ENCODE data around the gene SLC5A10.

The SLC5A10 gene

DNA sequence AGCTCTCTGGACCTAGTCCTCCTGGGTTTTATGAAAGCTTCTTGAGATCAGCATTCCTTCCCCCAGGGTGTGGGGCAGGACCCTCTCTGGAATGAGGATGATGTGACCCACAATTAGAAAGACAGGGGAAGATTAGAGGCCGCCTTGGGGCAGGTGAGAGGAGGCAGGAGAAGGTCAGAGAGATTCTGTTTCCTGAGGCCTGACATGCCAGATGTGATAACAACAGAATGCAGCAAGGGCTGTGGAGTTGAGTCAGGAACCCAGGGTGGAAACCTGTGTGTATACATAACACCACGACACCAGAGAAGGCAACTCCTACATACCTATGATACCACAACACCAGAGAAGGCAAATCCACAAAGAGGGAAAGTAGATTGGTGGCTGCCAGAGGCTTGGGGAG is 5.4 kb upstream of the SLC5A10 start:
- H3K4me3 ChIP-seq (ENCODE audit: low read length): no peak overlapping the region
- no peak for DNase-seq (ENCODE audit: low read depth)
- TF ChIP-seq, protein P1, sequence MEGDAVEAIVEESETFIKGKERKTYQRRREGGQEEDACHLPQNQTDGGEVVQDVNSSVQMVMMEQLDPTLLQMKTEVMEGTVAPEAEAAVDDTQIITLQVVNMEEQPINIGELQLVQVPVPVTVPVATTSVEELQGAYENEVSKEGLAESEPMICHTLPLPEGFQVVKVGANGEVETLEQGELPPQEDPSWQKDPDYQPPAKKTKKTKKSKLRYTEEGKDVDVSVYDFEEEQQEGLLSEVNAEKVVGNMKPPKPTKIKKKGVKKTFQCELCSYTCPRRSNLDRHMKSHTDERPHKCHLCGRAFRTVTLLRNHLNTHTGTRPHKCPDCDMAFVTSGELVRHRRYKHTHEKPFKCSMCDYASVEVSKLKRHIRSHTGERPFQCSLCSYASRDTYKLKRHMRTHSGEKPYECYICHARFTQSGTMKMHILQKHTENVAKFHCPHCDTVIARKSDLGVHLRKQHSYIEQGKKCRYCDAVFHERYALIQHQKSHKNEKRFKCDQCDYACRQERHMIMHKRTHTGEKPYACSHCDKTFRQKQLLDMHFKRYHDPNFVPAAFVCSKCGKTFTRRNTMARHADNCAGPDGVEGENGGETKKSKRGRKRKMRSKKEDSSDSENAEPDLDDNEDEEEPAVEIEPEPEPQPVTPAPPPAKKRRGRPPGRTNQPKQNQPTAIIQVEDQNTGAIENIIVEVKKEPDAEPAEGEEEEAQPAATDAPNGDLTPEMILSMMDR (conservative IDR thresholded peaks at IDR 0.05; ENCODE audit: low read length): no peak

DNA sequence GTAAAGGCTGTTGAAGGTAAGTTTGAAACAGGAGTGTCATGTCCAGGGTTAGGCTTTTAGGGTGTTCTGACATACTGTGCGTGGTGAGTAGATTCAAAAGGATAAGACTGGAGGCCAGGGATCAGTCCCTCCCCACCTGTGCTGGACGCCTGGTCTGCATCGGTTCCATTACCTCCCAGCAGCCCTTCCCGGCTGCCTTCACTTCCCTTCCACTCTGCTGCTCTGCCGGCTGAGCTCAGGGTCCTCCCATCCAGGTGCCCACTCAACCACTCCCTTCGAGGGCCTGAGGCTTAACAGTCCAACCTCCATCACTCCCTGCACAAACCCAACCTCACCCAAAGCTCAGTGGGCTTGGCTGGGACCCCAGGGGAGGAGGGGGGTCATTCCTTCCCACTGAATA is 4.1 kb upstream of the SLC5A10 start:
- no peak overlapping the region for H3K4me3 ChIP-seq (ENCODE audit: low read length)
- TF ChIP-seq, protein P1 (conservative IDR thresholded peaks at IDR 0.05; ENCODE audit: low read length): no peak
- DNase-seq (ENCODE audit: low read depth): no peak

DNA sequence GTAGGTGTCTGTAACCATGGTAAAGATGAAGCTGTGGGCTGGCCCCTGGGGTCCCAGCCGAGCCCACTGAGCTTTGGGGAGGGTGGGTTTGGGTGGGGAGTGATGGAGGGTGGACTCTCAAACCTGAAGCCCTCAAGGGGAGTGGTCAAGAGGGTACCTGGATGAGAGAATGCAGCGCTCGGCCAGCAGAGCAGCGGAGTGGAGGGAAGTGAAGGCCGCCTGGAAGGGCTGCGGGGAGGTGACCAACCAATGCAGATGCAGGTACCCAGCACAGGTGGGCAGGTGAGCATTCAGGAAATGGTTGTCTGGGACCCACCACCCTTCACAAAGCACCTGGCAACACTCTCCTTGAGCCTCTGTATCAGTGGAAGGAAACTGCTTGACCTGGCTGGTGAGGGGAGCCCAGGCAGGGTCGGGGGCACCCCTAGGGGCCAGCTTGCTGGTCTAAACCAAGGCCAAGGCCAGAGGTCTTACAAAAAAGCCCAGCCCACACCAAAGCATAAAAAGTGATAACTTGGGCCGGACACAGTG is 3.4 kb upstream of the SLC5A10 start:
- no peak overlapping the region for H3K4me3 ChIP-seq (ENCODE audit: low read length)
- TF ChIP-seq, protein P1 (conservative IDR thresholded peaks at IDR 0.05; ENCODE audit: low read length): no peak
- no peak for DNase-seq (ENCODE audit: low read depth)

DNA sequence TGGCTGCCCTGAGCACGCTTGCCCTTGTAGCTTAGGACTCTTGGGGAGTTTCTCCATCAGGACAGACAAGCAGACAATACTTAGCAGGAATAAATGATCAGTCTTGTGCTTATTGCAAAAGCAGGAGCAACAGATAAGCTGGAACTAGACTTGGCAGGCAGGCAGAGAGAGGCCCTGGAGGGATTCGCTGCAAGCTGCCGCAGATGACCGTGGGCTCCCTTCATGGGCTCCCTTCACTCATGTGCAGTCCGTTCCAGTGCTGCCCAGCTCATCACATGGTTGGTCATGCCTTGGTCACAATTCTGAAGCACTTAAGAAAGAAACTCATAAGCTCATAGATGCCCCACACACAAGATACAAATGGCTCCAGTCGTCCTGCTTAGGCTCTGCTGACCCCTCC is 2.4 kb upstream of the SLC5A10 start:
- TF ChIP-seq, protein P1 (conservative IDR thresholded peaks at IDR 0.05; ENCODE audit: low read length): no peak
- H3K4me3 ChIP-seq (ENCODE audit: low read length): no peak overlapping the region
- DNase-seq (ENCODE audit: low read depth): no peak

DNA sequence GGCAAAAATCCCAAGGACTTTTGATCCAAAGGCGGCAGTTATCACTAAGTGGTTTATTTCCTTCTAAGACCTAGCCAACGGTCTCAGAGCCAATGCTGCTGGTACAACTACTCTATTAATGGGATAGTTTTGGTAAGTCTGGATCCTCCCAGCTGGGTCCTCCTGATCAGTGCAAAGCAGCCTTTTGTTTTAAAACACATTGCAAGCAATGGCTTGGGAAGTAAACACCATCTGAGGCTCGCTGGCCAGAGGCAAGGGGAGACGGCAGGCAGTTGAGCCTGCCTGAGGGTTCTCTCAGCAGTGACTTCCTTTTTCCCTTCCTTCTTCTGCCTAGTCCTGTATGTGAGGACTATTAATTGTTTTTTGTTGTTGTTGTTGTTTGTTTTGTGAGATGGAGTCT is 1.6 kb upstream of the SLC5A10 start:
- no peak overlapping the region for H3K4me3 ChIP-seq (ENCODE audit: low read length)
- DNase-seq (ENCODE audit: low read depth): no peak
- TF ChIP-seq, protein P1 (conservative IDR thresholded peaks at IDR 0.05; ENCODE audit: low read length): no peak

DNA sequence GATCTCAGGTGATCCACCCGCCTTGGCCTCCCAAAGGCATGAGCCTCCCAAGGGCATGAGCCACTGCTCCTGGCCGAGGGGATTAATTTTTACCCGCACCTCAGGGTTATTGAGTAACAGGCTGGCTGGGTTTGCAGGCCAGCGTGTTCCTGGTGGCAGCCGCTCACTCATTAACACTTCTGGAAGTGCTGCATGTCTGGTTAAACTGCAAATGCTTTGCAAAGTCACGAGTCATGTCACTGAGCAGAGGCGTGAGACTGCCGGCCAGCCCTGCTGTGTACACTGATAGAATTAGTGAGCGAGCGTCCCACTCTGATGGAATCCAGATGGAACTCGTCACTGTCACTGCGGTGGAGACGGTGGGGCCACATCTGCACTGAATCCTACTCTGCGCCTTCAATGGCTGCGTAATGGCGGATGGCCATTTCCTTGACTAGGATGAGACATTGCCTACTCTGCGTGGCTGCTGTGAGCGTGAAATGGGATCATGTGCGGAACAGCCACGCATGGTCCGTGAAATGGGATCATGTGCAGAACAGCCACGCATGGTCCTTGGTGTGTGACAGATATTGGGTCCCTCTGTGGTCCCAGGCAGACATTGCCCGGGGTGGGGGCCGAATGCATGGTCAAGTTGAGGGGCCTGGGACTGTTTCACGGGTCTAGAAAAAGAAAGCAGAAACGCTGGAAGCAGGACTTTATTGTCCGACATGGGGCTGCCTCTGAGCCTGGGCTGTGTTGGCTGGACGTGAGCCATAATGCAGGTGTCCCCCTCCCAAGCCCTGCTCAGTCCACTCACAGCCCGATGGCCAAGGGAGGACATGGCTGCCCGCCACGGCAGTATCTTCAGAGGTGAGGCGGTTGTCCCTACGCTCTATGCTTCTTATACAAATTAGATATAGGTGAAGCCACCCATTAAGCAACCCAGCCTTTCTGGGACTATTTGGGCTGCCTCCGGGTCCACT is 740 bp upstream of the SLC5A10 start:
- DNase-seq (ENCODE audit: low read depth): peak; percentile 21

More for the DNA sequence above, 740 bp upstream of the SLC5A10 start:
- TF ChIP-seq, protein P1 (conservative IDR thresholded peaks at IDR 0.05; ENCODE audit: low read length): no peak
- no peak overlapping the region for H3K4me3 ChIP-seq (ENCODE audit: low read length)
